ENCODE data around the gene ADH5. TPM values are rescaled to one million over a fixed set of nuclear protein-coding genes. Genes with fewer than 3 reads are reported as not detected.
A peak's percentile ranks its signal among the peaks of the same experiment; 100 is the strongest.
"Not testable (repeated sequence)": the region's sequence is repeated elsewhere in the genome, so short reads cannot be mapped to it uniquely, and the experiment has no call there.

ADH5 gene
- total RNA-seq, 1 experiment from 2014 or later = 64.3 TPM

DNA sequence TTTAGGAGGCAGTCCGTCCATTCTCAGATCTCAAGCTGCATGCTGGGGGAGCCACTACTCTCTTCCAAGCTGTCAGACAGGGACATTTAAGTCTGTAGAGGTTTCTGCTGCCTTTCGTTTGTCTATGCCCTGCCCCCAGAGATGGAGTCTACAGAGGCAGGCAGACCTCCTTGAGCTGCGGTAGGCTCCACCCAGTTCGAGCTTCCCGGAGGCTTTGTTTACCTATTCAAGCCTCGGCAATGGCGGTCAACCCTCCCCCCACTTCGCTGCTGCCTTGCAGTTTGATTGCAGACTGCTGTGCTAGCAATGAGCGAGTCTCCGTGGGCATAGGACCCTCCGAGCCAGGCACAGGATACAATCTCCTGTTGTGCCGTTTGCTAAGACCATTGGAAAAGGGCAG lies 10.7 kb upstream of the ADH5 start:
- Histone ChIP-seq H2AFZ (ENCODE audit: low read length) (no peak overlapping the region), H4K20me1 (ENCODE audit: insufficient read depth, low read depth, low read length) (no peaks in the 10 kb centered on the region), H3K27me3 (ENCODE audit: low read length) (no peaks in the 10 kb centered on the region), H3K36me3 (ENCODE audit: insufficient read depth, low read length) (no peaks in the 10 kb centered on the region), H3K79me2 (ENCODE audit: low read length) (no peaks in the 10 kb centered on the region), H3K9me3 (ENCODE audit: low read length) (no peaks in the 10 kb centered on the region), H3K27ac (ENCODE audit: low read length) (no peak overlapping the region), H3K9me2 (replicated peaks; ENCODE audit: insufficient read depth, low read length) (no peaks in the 10 kb centered on the region), H3K9ac (ENCODE audit: low read length) (no peak overlapping the region), H3K4me1 (ENCODE audit: low read length) (no peaks in the 10 kb centered on the region), H3K4me2 (ENCODE audit: low read depth, low read length, poor library complexity, severe bottlenecking) (no peak overlapping the region), H3K4me3 (ENCODE audit: low read length) (no peak overlapping the region)
- no peak for DNase-seq

DNA sequence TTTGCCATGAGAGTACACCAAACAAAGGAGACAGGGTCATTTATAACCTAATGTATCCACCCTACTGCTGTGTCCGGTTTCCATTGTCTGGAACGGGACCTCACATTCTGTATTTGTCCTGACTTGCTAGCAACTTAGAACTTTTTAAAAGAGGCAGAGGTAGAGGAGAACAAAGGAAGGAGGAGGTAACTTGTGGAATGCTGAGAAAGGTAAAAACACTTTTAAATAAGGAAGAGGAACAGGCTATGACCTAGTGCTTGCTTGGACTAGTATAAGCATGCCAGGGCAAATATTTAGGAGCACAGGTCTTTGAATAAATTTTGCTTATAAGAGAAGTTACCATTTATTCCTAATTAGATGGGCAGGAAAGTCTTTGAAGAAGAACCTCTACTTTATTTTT lies 3.3 kb upstream of the ADH5 start:
- H3K27me3 ChIP-seq (ENCODE audit: low read length); H3K9ac ChIP-seq (ENCODE audit: low read length); H2AFZ ChIP-seq (ENCODE audit: low read length); H3K4me2 ChIP-seq (ENCODE audit: low read depth, low read length, poor library complexity, severe bottlenecking); H3K36me3 ChIP-seq (ENCODE audit: insufficient read depth, low read length); H3K27ac ChIP-seq (ENCODE audit: low read length); H4K20me1 ChIP-seq (ENCODE audit: insufficient read depth, low read depth, low read length); H3K4me3 ChIP-seq (ENCODE audit: low read length); H3K9me2 ChIP-seq (replicated peaks; ENCODE audit: insufficient read depth, low read length); DNase-seq; H3K9me3 ChIP-seq (ENCODE audit: low read length): not testable (repeated sequence)
- Histone ChIP-seq H3K79me2 (ENCODE audit: low read length) (peaks cover 19% of the 10 kb centered on the region), H3K4me1 (ENCODE audit: low read length) (peaks cover 19% of the 10 kb centered on the region)

DNA sequence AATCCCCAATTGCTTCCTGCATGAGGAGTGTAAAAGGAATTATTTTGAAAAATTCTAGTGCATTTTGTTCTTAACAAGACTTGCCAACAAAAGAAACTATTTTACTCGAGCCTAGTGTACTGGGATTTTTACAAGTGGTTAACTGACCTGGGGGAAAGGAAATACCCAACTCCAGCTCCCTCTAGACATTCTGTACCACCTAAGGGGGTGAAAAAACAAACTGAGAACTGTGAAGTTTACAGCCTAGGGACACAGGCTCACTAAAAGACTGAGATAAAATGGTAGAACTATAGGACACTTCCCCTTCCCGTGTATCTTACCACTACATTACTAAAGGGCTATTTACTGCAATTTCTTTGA lies 2.6 kb upstream of the ADH5 start:
- H3K4me1 ChIP-seq (ENCODE audit: low read length) = peaks cover 19% of the 10 kb centered on the region
- no peak overlapping the region for H2AFZ ChIP-seq (ENCODE audit: low read length)
- H3K36me3 ChIP-seq (ENCODE audit: insufficient read depth, low read length) = no peaks in the 10 kb centered on the region
- no peaks in the 10 kb centered on the region for H3K27me3 ChIP-seq (ENCODE audit: low read length)
- no peak overlapping the region for H3K9ac ChIP-seq (ENCODE audit: low read length)
- no peak overlapping the region for H3K4me2 ChIP-seq (ENCODE audit: low read depth, low read length, poor library complexity, severe bottlenecking)
- peaks cover 26% of the 10 kb centered on the region for H3K79me2 ChIP-seq (ENCODE audit: low read length)
- DNase-seq = no peak
- no peaks in the 10 kb centered on the region for H4K20me1 ChIP-seq (ENCODE audit: insufficient read depth, low read depth, low read length)
- H3K27ac ChIP-seq (ENCODE audit: low read length) = no peak overlapping the region
- no peaks in the 10 kb centered on the region for H3K9me3 ChIP-seq (ENCODE audit: low read length)
- H3K9me2 ChIP-seq (replicated peaks; ENCODE audit: insufficient read depth, low read length) = no peaks in the 10 kb centered on the region
- no peak overlapping the region for H3K4me3 ChIP-seq (ENCODE audit: low read length)

DNA sequence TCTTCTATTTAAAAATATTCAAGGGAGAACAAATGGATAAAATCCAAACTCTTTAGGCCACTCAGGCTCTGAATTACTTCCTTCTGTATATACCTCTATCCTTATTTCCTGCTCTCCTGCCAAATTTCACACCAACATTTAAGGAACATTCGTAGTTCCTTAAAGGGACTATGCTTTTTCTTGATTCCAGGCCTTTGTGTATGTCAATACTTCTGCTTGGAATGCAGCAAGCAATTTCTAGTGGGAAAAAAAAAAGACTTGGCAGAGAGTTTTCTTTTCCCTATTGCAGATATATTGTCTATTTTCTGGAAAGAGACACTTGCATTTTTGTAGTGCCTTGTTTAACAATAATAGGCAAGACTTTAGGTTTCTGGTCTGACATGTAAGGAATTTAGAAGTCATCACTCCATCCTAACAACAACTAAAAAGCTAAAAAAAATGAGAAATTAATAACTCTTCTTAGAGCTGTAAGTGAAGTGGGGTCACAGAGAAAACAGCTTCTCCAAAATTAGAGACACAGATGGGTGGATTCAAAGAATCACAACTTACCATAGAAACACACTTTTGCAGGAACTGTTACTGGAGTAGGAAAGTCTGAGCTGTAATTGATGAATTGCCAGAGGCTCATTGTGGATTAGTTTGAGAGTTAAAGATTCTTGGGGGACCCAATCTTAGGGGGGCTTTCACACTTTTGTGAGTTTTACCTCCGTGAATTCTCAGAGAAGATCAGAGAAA lies 2.1 kb upstream of the ADH5 start:
- no peak overlapping the region for H3K27ac ChIP-seq (ENCODE audit: low read length)
- H3K79me2 ChIP-seq (ENCODE audit: low read length) = peaks cover 31% of the 10 kb centered on the region
- no peak overlapping the region for H3K4me3 ChIP-seq (ENCODE audit: low read length)
- no peaks in the 10 kb centered on the region for H3K27me3 ChIP-seq (ENCODE audit: low read length)
- no peaks in the 10 kb centered on the region for H3K36me3 ChIP-seq (ENCODE audit: insufficient read depth, low read length)
- H3K9ac ChIP-seq (ENCODE audit: low read length) = no peak overlapping the region
- H3K9me2 ChIP-seq (replicated peaks; ENCODE audit: insufficient read depth, low read length) = no peaks in the 10 kb centered on the region
- DNase-seq = no peak
- H2AFZ ChIP-seq (ENCODE audit: low read length) = no peak overlapping the region
- H3K4me1 ChIP-seq (ENCODE audit: low read length) = peaks cover 19% of the 10 kb centered on the region
- H3K4me2 ChIP-seq (ENCODE audit: low read depth, low read length, poor library complexity, severe bottlenecking) = no peak overlapping the region
- H3K9me3 ChIP-seq (ENCODE audit: low read length) = no peaks in the 10 kb centered on the region
- no peaks in the 10 kb centered on the region for H4K20me1 ChIP-seq (ENCODE audit: insufficient read depth, low read depth, low read length)

DNA sequence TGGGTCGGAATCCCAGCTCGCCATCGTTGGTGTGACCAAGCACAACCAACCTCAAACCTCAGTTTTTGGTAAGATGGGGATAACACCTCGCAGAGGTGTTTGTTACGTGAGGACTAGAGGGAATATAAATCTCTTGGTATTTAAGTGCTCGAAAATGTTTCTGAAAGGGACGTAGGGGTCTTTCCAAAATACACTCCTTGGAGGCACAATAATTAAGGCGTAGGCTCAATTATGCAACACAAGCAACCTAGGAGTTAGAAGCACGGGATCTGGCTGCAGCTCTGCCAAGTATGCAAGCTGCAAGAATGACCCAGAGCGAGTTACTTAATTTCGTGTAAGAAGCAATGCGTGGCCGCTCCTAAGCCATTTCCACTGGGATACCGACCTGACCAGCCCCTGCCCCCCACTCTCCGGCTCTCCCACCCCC lies 552 bp downstream of the ADH5 start:
- H3K9ac ChIP-seq (ENCODE audit: low read length) = peak overlapping the region; percentile 94
- H2AFZ ChIP-seq (ENCODE audit: low read length) = peak overlapping the region; percentile 82; the same call in 1 of the 2 replicates
- H3K4me1 ChIP-seq (ENCODE audit: low read length) = peaks cover 19% of the 10 kb centered on the region
- H3K79me2 ChIP-seq (ENCODE audit: low read length) = peaks cover 52% of the 10 kb centered on the region
- DNase-seq = peak; percentile 57
- H4K20me1 ChIP-seq (ENCODE audit: insufficient read depth, low read depth, low read length) = no peaks in the 10 kb centered on the region
- peak overlapping the region; percentile 90 for H3K4me2 ChIP-seq (ENCODE audit: low read depth, low read length, poor library complexity, severe bottlenecking)
- H3K27me3 ChIP-seq (ENCODE audit: low read length) = no peaks in the 10 kb centered on the region
- peaks cover 17% of the 10 kb centered on the region; the same call in 1 of the 2 replicates for H3K36me3 ChIP-seq (ENCODE audit: insufficient read depth, low read length)
- H3K4me3 ChIP-seq (ENCODE audit: low read length) = peak overlapping the region; percentile 85
- H3K9me2 ChIP-seq (replicated peaks; ENCODE audit: insufficient read depth, low read length) = no peaks in the 10 kb centered on the region
- H3K9me3 ChIP-seq (ENCODE audit: low read length) = no peaks in the 10 kb centered on the region
- H3K27ac ChIP-seq (ENCODE audit: low read length) = no peak overlapping the region

DNA sequence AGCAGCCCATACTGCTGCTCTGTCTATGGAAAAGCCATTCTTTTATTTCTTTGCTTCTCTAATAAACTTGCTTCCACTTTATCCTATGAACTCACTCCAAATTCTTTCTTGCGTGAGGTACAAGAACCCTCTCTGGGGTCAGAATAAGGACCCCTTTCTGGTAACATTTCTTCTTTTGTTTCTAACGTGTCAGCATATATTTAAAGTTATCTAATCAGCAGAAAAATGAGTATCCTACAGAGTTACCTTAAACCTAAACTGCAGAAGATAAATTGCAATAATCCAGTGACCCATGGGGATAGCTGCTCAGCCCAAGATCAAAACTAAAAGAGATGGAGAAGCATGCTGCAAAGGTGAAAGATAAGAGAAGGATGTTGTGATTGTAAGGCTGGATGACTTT lies 4.0 kb downstream of the ADH5 start:
- peaks cover 14% of the 10 kb centered on the region for H3K4me1 ChIP-seq (ENCODE audit: low read length)
- no peaks in the 10 kb centered on the region for H4K20me1 ChIP-seq (ENCODE audit: insufficient read depth, low read depth, low read length)
- H3K27me3 ChIP-seq (ENCODE audit: low read length) = no peaks in the 10 kb centered on the region
- H2AFZ ChIP-seq (ENCODE audit: low read length) = no peak overlapping the region
- no peaks in the 10 kb centered on the region for H3K9me2 ChIP-seq (replicated peaks; ENCODE audit: insufficient read depth, low read length)
- DNase-seq = no peak
- H3K4me3 ChIP-seq (ENCODE audit: low read length) = no peak overlapping the region
- no peak overlapping the region for H3K4me2 ChIP-seq (ENCODE audit: low read depth, low read length, poor library complexity, severe bottlenecking)
- H3K79me2 ChIP-seq (ENCODE audit: low read length) = peaks cover 58% of the 10 kb centered on the region
- no peaks in the 10 kb centered on the region for H3K9me3 ChIP-seq (ENCODE audit: low read length)
- no peak overlapping the region for H3K9ac ChIP-seq (ENCODE audit: low read length)
- no peak overlapping the region for H3K27ac ChIP-seq (ENCODE audit: low read length)
- peaks cover 37% of the 10 kb centered on the region; the same call in 1 of the 2 replicates for H3K36me3 ChIP-seq (ENCODE audit: insufficient read depth, low read length)

DNA sequence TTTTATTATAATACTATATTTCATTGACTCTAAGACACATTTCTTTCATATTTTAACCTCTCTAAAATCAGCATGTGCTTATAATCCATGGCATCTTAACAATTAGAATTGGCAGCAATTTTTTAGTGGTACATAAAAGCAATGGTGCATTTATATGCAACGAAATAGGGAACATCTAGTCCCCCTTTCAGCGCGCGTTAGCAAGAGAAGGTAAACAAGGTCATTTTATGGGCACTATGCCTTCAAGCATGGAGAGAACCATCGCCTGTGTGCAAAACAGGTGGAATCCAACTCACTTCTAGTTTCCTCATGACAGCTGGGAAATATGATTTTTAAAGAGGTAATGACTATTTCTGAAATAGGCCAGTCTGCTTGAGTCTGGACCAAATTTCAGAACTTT lies 6.4 kb downstream of the ADH5 start:
- no peak overlapping the region for H2AFZ ChIP-seq (ENCODE audit: low read length)
- no peak overlapping the region for H3K9ac ChIP-seq (ENCODE audit: low read length)
- no peak for DNase-seq
- H4K20me1 ChIP-seq (ENCODE audit: insufficient read depth, low read depth, low read length) = no peaks in the 10 kb centered on the region
- H3K27me3 ChIP-seq (ENCODE audit: low read length) = no peaks in the 10 kb centered on the region
- H3K36me3 ChIP-seq (ENCODE audit: insufficient read depth, low read length) = peaks cover 51% of the 10 kb centered on the region; the same call in 1 of the 2 replicates
- H3K79me2 ChIP-seq (ENCODE audit: low read length) = peaks cover 51% of the 10 kb centered on the region
- H3K9me2 ChIP-seq (replicated peaks; ENCODE audit: insufficient read depth, low read length) = no peaks in the 10 kb centered on the region
- H3K4me2 ChIP-seq (ENCODE audit: low read depth, low read length, poor library complexity, severe bottlenecking) = no peak overlapping the region
- H3K9me3 ChIP-seq (ENCODE audit: low read length) = no peaks in the 10 kb centered on the region
- H3K4me3 ChIP-seq (ENCODE audit: low read length) = no peak overlapping the region
- H3K4me1 ChIP-seq (ENCODE audit: low read length) = peaks cover 2% of the 10 kb centered on the region
- no peak overlapping the region for H3K27ac ChIP-seq (ENCODE audit: low read length)

DNA sequence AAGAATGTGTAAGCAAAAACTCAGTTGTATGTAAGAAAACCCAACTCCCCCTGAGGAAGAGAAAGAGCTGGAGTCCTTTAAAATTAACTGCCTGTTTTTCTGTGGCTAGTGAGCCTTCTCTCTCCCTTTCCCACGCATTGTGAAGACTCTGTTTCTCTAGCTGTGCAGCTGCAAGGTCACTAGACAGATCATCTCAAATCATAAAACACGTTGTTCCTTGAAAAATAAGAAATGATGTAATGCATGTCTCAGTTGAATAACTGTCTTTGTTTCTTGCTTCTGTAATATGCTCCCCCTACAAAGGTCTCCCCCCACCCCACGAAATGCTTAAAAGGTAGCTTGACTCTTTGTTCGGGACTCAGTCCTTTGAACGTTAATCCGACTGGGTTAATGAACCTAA lies 7.7 kb downstream of the ADH5 start:
- Histone ChIP-seq H3K36me3 (ENCODE audit: insufficient read depth, low read length) (peaks cover 59% of the 10 kb centered on the region; the same call in 1 of the 2 replicates), H3K79me2 (ENCODE audit: low read length) (peaks cover 38% of the 10 kb centered on the region)
- not testable (repeated sequence) for H4K20me1 ChIP-seq (ENCODE audit: insufficient read depth, low read depth, low read length); H3K4me1 ChIP-seq (ENCODE audit: low read length); H3K4me3 ChIP-seq (ENCODE audit: low read length); H3K9ac ChIP-seq (ENCODE audit: low read length); H3K9me3 ChIP-seq (ENCODE audit: low read length); H3K27ac ChIP-seq (ENCODE audit: low read length); H3K4me2 ChIP-seq (ENCODE audit: low read depth, low read length, poor library complexity, severe bottlenecking); H3K9me2 ChIP-seq (replicated peaks; ENCODE audit: insufficient read depth, low read length); H3K27me3 ChIP-seq (ENCODE audit: low read length); DNase-seq; H2AFZ ChIP-seq (ENCODE audit: low read length)

All from Karpas-422 (cell line).